ENCODE data around the gene CCDC30. TPM values are rescaled to one million over a fixed set of nuclear protein-coding genes. Genes with fewer than 3 reads are reported as not detected.
A peak's percentile ranks its signal among the peaks of the same experiment; 100 is the strongest.

Gene CCDC30
- total RNA-seq, 1 donor from 2014 or later = 9.3 TPM

GRCh38 chr1:42692461-42692860 lies 229.4 kb downstream of the CCDC30 start:
- TF ChIP-seq CTCF (conservative IDR thresholded peaks at IDR 0.05) = no peak
- H3K27ac Mint-ChIP-seq = peak overlapping the region; percentile 86

GRCh38 chr1:42692911-42693310 lies 229.8 kb downstream of the CCDC30 start:
- Mint-ChIP-seq H3K27ac (peak overlapping the region; percentile 86), H3K4me1 (ENCODE audit: unreplicated experiment) (peaks cover 47% of the 10 kb centered on the region), H3K9me3 (no peaks in the 10 kb centered on the region), H3K27me3 (no peaks in the 10 kb centered on the region), H3K4me3 (peak overlapping the region; percentile 75), H3K36me3 (peaks cover 47% of the 10 kb centered on the region)
- no peak for DNase-seq (ENCODE audit: extremely low spot score, unreplicated experiment)
- no peak for TF ChIP-seq CTCF (conservative IDR thresholded peaks at IDR 0.05)

More at GRCh38 chr1:42692461-42692860, 229.4 kb downstream of the CCDC30 start:
- Mint-ChIP-seq H3K9me3 (no peaks in the 10 kb centered on the region), H3K27me3 (no peaks in the 10 kb centered on the region), H3K36me3 (peaks cover 46% of the 10 kb centered on the region), H3K4me1 (ENCODE audit: unreplicated experiment) (peaks cover 51% of the 10 kb centered on the region), H3K4me3 (peak overlapping the region; percentile 75)
- DNase-seq (ENCODE audit: extremely low spot score, unreplicated experiment) = no peak

- Mint-ChIP-seq H3K9me3 (no peaks in the 10 kb centered on the region), H3K27ac (no peak overlapping the region), H3K27me3 (no peaks in the 10 kb centered on the region), H3K4me3 (no peak overlapping the region), H3K36me3 (peaks cover 79% of the 10 kb centered on the region), H3K4me1 (ENCODE audit: unreplicated experiment) (peaks cover 10% of the 10 kb centered on the region)
- DNase-seq (ENCODE audit: extremely low spot score, unreplicated experiment) = no peak
- TF ChIP-seq CTCF (conservative IDR thresholded peaks at IDR 0.05) = no peak
These were observed 235.2 kb downstream of the CCDC30 start for GRCh38 chr1:42698081-42698813.

GRCh38 chr1:42700006-42700405 lies 236.9 kb downstream of the CCDC30 start:
- no peak for DNase-seq (ENCODE audit: extremely low spot score, unreplicated experiment)
- peaks cover 74% of the 10 kb centered on the region for H3K36me3 Mint-ChIP-seq
- H3K27me3 Mint-ChIP-seq = no peaks in the 10 kb centered on the region
- no peak overlapping the region for H3K4me3 Mint-ChIP-seq
- H3K4me1 Mint-ChIP-seq (ENCODE audit: unreplicated experiment) = peaks cover 3% of the 10 kb centered on the region
- no peaks in the 10 kb centered on the region for H3K9me3 Mint-ChIP-seq
- H3K27ac Mint-ChIP-seq = no peak overlapping the region
- no peak for TF ChIP-seq CTCF (conservative IDR thresholded peaks at IDR 0.05)

- no peaks in the 10 kb centered on the region for H3K4me1 Mint-ChIP-seq (ENCODE audit: unreplicated experiment)
- no peak overlapping the region for H3K27ac Mint-ChIP-seq
- no peak overlapping the region for H3K4me3 Mint-ChIP-seq
- H3K36me3 Mint-ChIP-seq = peaks cover 56% of the 10 kb centered on the region
- no peak for TF ChIP-seq CTCF (conservative IDR thresholded peaks at IDR 0.05)
- no peaks in the 10 kb centered on the region for H3K27me3 Mint-ChIP-seq
- no peak for DNase-seq (ENCODE audit: extremely low spot score, unreplicated experiment)
- H3K9me3 Mint-ChIP-seq = peaks cover 4% of the 10 kb centered on the region
These were observed 240.9 kb downstream of the CCDC30 start for GRCh38 chr1:42703888-42704464.

Other genes with a start within 250 kb of the CCDC30 start
- 49.4 and 49.8 TPM in 2 replicates for gene FOXJ3, start 128.1 kb upstream of the CCDC30 start, total RNA-seq (ENCODE audit: low replicate concordance)
- 2.3 and 3.8 TPM in 2 replicates for gene RIMKLA, start 82.5 kb upstream of the CCDC30 start, total RNA-seq (ENCODE audit: low replicate concordance)
- 1.5 and 1.8 TPM in 2 replicates for gene ZMYND12, start 7.3 kb upstream of the CCDC30 start, total RNA-seq (ENCODE audit: low replicate concordance)
- 45.5 and 64.7 TPM in 2 replicates for gene PPCS, start 6.7 kb upstream of the CCDC30 start, total RNA-seq (ENCODE audit: low replicate concordance)
- 42.5 and 58.9 TPM in 2 replicates for gene PPIH, start 195.1 kb downstream of the CCDC30 start, total RNA-seq (ENCODE audit: low replicate concordance)
- 508 and 709 TPM in 2 replicates for gene YBX1, start 219.1 kb downstream of the CCDC30 start, total RNA-seq (ENCODE audit: low replicate concordance)

Data from type B pancreatic cell (in vitro differentiated cells).